Body of pancreas (tissue), 4 donors: ENCODE results near the gene BOC. TPM values are rescaled to one million over a fixed set of nuclear protein-coding genes. Genes with fewer than 3 reads are reported as not detected.

Source experiments
- ATAC-seq: fragments of 150-250 bp; one replicate; pipeline ENCODE4 v1.9.1; 2016
- DNase-seq, 4 donors: peaks; one replicate each; pipeline ENCODE4 v3.0.0-alpha.2; 2019
- H3K27ac ChIP-seq, 4 donors: fragments of 200-600 bp; sonication (generic); 1 replicate in 3 of 4; 2 replicates in 1 of 4; pipeline versions ENCODE4 v1.5.1 to v1.6.1; 2016 to 2019; ENCODE audit warnings: mild to moderate bottlenecking in 1 of 4, mixed read lengths in 1 of 4, moderate library complexity in 1 of 4
- H3K27me3 ChIP-seq, 2 donors: fragments of 200-600 bp; sonication (generic); one replicate each; pipeline ENCODE4 v1.6.0; 2016; ENCODE audit warnings: mild to moderate bottlenecking in 1 of 2
- H3K36me3 ChIP-seq, 2 donors: fragments of 200-600 bp; sonication (generic); replicated peaks in 1 of 2; 2 replicates each; pipeline ENCODE4 v1.5.1; 2016; ENCODE audit warnings: low read depth in 2 of 2; ENCODE audit not compliant: insufficient read depth in 1 of 2
- H3K4me1 ChIP-seq: fragments of 200-600 bp; sonication (generic); one replicate; pipeline ENCODE4 v1.6.0; 2016
- H3K4me3 ChIP-seq, 2 donors: fragments of 200-600 bp; sonication (generic); 1 replicate in 1 of 2; 2 replicates in 1 of 2; pipeline ENCODE4 v1.5.1; 2016 to 2019
- H3K9me3 ChIP-seq, 3 donors: fragments of 200-600 bp; sonication (generic); 1 replicate in 2 of 3; 2 replicates in 1 of 3; pipeline ENCODE4 v1.5.1; 2016
- POLR2A ChIP-seq, 3 donors: fragments of 450-650 bp; IDR thresholded peaks; one replicate each; pipeline ENCODE4 v1.6.1; 2016; ENCODE audit warnings: antibody characterized with exemption in 3 of 3, mild to moderate bottlenecking in 2 of 3
- WGBS, 2 donors: methylation state at CpG; one replicate each; pipeline ENCODE4 v1.1.5; 2017; 5-methylcytosine and 5-hydroxymethylcytosine counted together
- intact Hi-C: fragments of 100-400 bp; cut with DNase I; formaldehyde crosslinking; loops from one replicate; pipeline ENCODE4 v1.15.1; 2023
- total RNA-seq, 2 donors: library from RNA; depleted of rRNA; stranded (reverse); fragments of >200 nt; gene quantifications; one replicate each; pipeline ENCODE4 v1.1.0, GENCODE V29; 2016
- TF ChIP-seq, protein P1 (sequence below), 7 experiments: fragments of 450-650 bp in 4 of 7; fragments of 200-600 bp in 3 of 7; sonication (generic) in 3 of 7; IDR thresholded peaks; one replicate each; pipeline ENCODE4 v1.5.1; 2016 to 2019; ENCODE audit warnings: antibody characterized with exemption in 7 of 7

Gene BOC
- total RNA-seq, 2 donors from 2014 or later: 22.7 to 29.6 TPM

DNA sequence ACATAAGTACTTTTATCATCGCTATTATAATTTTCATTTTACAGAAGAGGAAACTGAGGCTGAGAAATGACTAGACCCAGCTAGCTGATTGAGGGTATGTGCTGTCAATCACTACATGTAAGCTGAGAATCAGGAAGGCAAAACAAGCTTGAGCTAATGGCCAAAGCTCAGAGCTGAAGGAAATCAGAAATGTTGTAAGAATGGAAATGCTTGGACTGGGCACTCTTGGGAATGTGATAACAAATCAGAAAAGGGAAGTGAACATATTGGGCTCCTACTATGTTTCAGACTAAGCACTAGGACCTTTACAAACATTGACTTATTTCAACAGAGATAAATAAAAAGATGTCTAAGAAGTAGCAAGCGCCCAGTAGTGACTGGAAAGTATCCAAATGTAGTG, 33.8 kb upstream of the BOC start:
- Histone ChIP-seq H3K27me3 (no peaks in the 10 kb centered on the region), H3K4me3 (no peak overlapping the region), H3K4me1 (no peaks in the 10 kb centered on the region), H3K9me3 (no peaks in the 10 kb centered on the region), H3K36me3 (no peaks in the 10 kb centered on the region), H3K27ac (no peak overlapping the region)
- intact Hi-C loops: no loop called here
- TF ChIP-seq, protein P1, sequence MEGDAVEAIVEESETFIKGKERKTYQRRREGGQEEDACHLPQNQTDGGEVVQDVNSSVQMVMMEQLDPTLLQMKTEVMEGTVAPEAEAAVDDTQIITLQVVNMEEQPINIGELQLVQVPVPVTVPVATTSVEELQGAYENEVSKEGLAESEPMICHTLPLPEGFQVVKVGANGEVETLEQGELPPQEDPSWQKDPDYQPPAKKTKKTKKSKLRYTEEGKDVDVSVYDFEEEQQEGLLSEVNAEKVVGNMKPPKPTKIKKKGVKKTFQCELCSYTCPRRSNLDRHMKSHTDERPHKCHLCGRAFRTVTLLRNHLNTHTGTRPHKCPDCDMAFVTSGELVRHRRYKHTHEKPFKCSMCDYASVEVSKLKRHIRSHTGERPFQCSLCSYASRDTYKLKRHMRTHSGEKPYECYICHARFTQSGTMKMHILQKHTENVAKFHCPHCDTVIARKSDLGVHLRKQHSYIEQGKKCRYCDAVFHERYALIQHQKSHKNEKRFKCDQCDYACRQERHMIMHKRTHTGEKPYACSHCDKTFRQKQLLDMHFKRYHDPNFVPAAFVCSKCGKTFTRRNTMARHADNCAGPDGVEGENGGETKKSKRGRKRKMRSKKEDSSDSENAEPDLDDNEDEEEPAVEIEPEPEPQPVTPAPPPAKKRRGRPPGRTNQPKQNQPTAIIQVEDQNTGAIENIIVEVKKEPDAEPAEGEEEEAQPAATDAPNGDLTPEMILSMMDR (IDR thresholded peaks at IDR 0.05): no peak
- TF ChIP-seq POLR2A (IDR thresholded peaks at IDR 0.05): no peak
- DNase-seq: no peak
- 80 to 82% methylated on average over 2 of the region's 2 CpGs for WGBS, 2 donors
- ATAC-seq: no peak

DNA sequence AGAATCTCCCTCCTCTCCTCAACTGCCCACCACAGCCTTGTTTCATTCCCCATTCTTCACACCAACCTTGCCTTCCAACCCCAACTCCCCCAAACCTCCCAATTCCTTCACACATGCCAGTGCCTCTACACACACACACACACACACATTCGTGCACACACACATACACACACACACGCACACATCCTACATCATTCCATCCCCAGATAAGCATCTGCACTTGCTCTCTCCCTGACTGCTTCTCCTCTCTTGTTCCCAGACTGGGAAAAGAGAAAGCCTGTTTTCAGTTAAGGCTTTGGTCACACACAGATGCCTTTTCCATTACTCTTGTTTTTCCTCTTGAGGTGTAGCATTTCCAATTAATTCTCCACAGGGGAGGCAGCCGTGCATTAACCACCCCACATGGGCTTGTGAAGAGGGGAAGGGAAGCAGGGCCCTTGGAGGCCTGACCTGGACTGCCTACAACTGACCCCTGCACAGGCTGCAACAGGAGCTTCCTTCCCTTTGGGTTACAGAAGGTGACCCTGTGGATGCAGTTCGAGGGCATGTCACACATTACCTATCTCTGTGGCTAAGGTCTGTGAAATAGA, 32.0 kb upstream of the BOC start:
- no peak overlapping the region for H3K4me3 ChIP-seq
- intact Hi-C loops: no loop called here
- no peaks in the 10 kb centered on the region for H3K9me3 ChIP-seq
- H3K36me3 ChIP-seq: no peaks in the 10 kb centered on the region
- WGBS, 2 donors: 76 to 81% methylated on average over 4 of the region's 4 CpGs
- TF ChIP-seq POLR2A (IDR thresholded peaks at IDR 0.05): no peak
- TF ChIP-seq, protein P1 (IDR thresholded peaks at IDR 0.05): no peak
- no peaks in the 10 kb centered on the region for H3K27me3 ChIP-seq
- H3K27ac ChIP-seq: no peak overlapping the region
- no peak for ATAC-seq
- no peak for DNase-seq
- no peaks in the 10 kb centered on the region for H3K4me1 ChIP-seq

- no peaks in the 10 kb centered on the region for H3K9me3 ChIP-seq
- H3K4me1 ChIP-seq: no peaks in the 10 kb centered on the region
- no peaks in the 10 kb centered on the region for H3K27me3 ChIP-seq
- no peak for TF ChIP-seq POLR2A (IDR thresholded peaks at IDR 0.05)
- TF ChIP-seq, protein P1 (IDR thresholded peaks at IDR 0.05): no peak
- intact Hi-C loops: no loop called here
- no peak overlapping the region for H3K4me3 ChIP-seq
- no peaks in the 10 kb centered on the region for H3K36me3 ChIP-seq
- peak; percentile 50 for ATAC-seq
- H3K27ac ChIP-seq: no peak overlapping the region
- 62 to 63% methylated on average over 13 of the region's 13 CpGs for WGBS, 2 donors
- peak in 1 of 4 donors; percentile 7 for DNase-seq
Observed at GRCh38 chr3:113183748-113184661, 27.4 kb upstream of the BOC start.

- Histone ChIP-seq H3K4me1 (no peaks in the 10 kb centered on the region), H3K4me3 (no peak overlapping the region), H3K36me3 (no peaks in the 10 kb centered on the region), H3K27me3 (no peaks in the 10 kb centered on the region), H3K9me3 (no peaks in the 10 kb centered on the region), H3K27ac (no peak overlapping the region)
- TF ChIP-seq, protein P1 (IDR thresholded peaks at IDR 0.05): no peak
- no peak for TF ChIP-seq POLR2A (IDR thresholded peaks at IDR 0.05)
- DNase-seq (no peak), ATAC-seq (no peak)
- intact Hi-C loops: no loop called here
Observed at GRCh38 chr3:113185194-113185835, 26.0 kb upstream of the BOC start.
